ENCODE measurements around the gene SCARB1.

Gene SCARB1

GRCh38 chr12:124784871-124785572 is 78.6 kb downstream of the SCARB1 start:
- TF ChIP-seq CTCF (conservative IDR thresholded peaks at IDR 0.05; ENCODE audit: low read depth, low read length): no peak
- DNase-seq (ENCODE audit: low read depth): no peak
- H3K4me3 ChIP-seq (ENCODE audit: low read depth, low read length): no peak overlapping the region

DNA sequence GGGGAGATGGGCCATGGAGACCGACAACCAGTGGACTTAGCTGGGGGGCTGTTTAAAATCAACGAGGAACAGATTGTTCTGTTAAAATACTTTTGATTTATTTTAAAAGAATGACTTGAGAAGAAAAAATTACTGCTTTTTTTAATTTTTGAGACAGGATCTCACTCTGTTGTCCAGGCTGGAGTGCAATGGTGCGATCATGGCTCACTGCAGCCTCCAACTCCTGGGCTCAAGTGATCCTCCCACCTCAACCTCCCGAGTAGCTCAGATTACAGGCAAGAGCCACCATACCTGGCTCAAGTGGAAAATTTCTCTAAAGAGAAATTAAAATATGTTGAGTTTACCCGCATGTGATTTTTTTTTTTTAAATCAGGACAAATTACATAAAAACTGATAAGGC is 80.6 kb downstream of the SCARB1 start:
- no peak overlapping the region for H3K4me3 ChIP-seq (ENCODE audit: low read depth, low read length)
- TF ChIP-seq CTCF (conservative IDR thresholded peaks at IDR 0.05; ENCODE audit: low read depth, low read length): no peak

DNA sequence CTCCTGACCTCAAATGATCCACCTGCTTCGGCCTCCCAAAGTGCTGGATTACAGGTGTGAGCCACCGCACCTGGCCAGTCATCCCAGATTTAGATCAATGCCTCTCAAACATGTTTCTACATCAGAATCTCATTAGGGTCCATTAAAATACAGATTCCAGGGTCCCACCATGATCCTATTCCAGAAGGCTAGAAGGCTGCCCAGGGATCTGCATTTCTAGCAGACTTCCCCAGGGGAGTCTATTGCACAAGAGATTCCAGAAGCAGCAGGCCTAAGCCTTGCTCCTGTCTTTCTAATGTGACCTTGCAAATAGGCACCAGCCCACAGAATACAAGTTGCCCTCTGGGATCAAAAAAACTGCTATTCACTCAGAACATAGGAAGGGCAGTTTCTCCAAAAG is 81.5 kb downstream of the SCARB1 start:
- no peak for TF ChIP-seq CTCF (conservative IDR thresholded peaks at IDR 0.05; ENCODE audit: low read depth, low read length)
- no peak overlapping the region for H3K4me3 ChIP-seq (ENCODE audit: low read depth, low read length)
- DNase-seq (ENCODE audit: low read depth): no peak

More for the DNA sequence above, 80.6 kb downstream of the SCARB1 start:
- DNase-seq (ENCODE audit: low read depth): no peak

DNA sequence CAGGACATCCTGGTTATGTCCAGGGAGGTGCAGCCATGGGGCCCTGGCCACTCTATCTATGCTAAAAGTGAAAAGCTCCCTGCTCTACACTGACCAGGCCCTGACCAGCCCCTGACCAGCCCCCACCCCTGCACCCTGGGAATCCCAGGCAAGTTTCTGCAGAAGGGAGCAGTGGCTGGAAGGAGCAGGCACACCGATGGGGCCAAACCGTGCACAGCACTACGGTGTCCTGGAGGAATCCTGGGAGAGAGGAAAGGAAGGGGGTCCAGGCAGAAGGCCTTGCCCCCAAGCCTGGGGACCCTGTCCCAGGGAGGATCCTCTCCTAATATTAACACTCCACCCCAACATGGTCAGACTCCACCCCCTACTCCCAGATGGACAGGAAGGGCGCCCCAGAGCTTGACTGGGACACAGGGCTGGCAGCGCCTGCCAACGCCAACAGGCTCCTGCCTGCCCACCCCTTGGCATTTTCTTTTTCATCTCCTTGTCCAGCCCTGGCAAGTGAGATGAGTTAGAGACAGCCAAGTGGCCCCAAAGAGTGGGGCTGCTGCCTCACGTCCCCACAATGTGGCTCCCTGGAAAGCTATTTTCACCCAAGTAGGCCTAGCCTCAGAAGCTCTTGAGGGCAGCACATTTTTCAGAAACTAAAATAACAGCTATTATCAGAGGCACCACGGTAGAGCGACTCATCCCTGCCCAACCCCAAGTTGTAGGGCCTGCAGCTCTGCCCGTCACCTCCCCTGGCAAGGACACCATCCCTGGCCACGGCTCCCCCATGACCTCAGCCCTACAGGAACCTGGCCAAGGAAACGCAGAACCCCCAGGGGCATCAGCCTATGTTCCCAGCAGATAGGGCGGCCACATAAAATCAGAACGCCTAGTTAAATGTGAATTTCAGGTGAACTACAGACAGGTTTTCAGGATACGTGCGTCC is 82.6 kb downstream of the SCARB1 start:
- TF ChIP-seq CTCF (conservative IDR thresholded peaks at IDR 0.05; ENCODE audit: low read depth, low read length): no peak
- no peak overlapping the region for H3K4me3 ChIP-seq (ENCODE audit: low read depth, low read length)
- no peak for DNase-seq (ENCODE audit: low read depth)

DNA sequence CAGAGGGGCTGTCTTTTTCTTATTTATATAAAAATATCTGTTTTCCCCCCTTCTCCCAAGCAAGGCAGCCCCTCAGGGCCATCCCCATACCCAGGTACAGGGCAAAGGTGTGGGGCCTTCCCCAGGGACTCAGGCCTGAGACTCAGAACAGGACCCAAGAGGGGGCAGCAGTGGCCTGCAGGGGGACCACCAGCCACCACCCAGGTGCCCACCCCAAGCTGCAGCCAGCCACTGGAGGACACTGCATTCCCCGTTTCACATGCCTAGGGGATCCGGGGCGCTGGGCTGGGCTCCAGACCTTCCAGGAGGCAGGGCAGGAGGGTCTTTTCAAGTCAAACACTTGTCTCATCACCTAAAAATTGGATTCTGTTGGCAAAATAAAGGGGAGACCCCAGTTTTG is 83.3 kb downstream of the SCARB1 start:
- H3K4me3 ChIP-seq (ENCODE audit: low read depth, low read length): no peak overlapping the region
- no peak for TF ChIP-seq CTCF (conservative IDR thresholded peaks at IDR 0.05; ENCODE audit: low read depth, low read length)
- no peak for DNase-seq (ENCODE audit: low read depth)

GRCh38 chr12:124779161-124780141 is 84.2 kb downstream of the SCARB1 start:
- no peak for TF ChIP-seq CTCF (conservative IDR thresholded peaks at IDR 0.05; ENCODE audit: low read depth, low read length)
- H3K4me3 ChIP-seq (ENCODE audit: low read depth, low read length): no peak overlapping the region
- DNase-seq (ENCODE audit: low read depth): peak; percentile 64
